Measurements from ENCODE around the gene SYN1. TPM values are rescaled to one million over a fixed set of nuclear protein-coding genes. Genes with fewer than 3 reads are reported as not detected.

The SYN1 gene
- polyA plus RNA-seq, 1 donor (not counting 4 experiments of a cell fraction or from before 2014, with no cell fraction given): 0.07 TPM

DNA sequence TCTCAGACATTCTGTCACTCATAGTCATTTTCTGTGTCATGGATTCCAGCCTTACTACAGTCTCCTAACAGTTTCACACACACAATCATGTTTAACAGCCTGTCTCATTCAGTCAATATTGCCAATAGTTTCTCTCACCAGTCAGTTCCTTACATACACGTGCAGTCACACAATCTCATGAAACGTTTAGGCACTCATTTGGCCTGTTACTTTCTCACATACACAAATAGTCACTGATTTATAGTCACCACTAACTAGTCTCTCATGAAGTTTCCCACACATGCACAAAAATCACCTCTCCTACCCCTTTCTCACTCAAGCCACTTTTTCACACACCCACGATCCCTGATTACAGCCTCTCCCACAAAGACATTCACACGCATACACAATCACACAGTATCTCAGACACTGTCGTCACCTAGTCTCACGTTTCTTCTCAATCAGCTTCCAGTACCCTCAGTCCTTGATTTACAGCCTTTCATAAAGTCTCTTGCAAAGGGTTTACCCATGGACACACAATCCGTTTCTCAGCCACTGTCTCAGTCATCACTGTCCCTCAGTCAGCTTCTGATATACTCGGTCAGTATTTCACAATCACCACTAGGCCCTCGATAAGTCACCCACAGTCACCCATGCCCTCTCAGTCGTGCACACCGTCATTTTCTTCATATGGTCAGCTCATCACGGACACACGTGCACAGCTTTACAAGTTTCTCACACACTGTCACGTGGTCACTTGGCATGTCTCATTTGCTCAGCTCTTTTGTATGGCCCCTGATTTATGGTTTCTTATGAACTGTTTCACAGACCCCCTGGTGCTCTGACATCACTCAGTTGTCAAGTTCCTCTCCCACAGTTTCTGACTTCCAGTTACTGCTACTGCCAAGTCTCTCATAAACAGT is 14.3 kb upstream of the SYN1 start:
- Histone ChIP-seq H3K36me3 (ENCODE audit: control insufficient read depth in 2 of 2, extremely low read depth in 1 of 2, insufficient read depth in 2 of 2, low read length in 2 of 2) (peaks cover 2 to 5% of the 10 kb centered on the region in 2 experiments), H3K9me1 (ENCODE audit: control insufficient read depth, extremely low read depth, insufficient read depth, low read length) (no peaks in the 10 kb centered on the region), H3K27ac (ENCODE audit: control insufficient read depth, insufficient read depth, low read length) (no peak overlapping the region), H3K9me3 (ENCODE audit: control insufficient read depth, low read depth, low read length) (peaks cover 2% of the 10 kb centered on the region), H3K4me2 (ENCODE audit: control insufficient read depth, extremely low read depth, insufficient read depth, low read depth, low read length) (no peak overlapping the region), H4K20me1 (ENCODE audit: control insufficient read depth, extremely low read depth, insufficient read depth, low read length) (no peaks in the 10 kb centered on the region), H3K4me1 (ENCODE audit: control insufficient read depth, extremely low read depth, insufficient read depth, low read length) (no peaks in the 10 kb centered on the region), H3K79me2 (ENCODE audit: control insufficient read depth, insufficient read depth, low read length) (no peaks in the 10 kb centered on the region), H3K9ac (ENCODE audit: control insufficient read depth, extremely low read depth, insufficient read depth, low read length) (no peak overlapping the region), H2AFZ (ENCODE audit: control insufficient read depth, low read length) (no peak overlapping the region), H3K27me3 (ENCODE audit: control insufficient read depth, extremely low read depth, insufficient read depth, low read length) (no peaks in the 10 kb centered on the region), H3K4me3 (ENCODE audit: control insufficient read depth in 2 of 3, extremely low read depth in 1 of 3, insufficient read depth in 2 of 3, low read depth in 1 of 3, low read length in 3 of 3) (no peak overlapping the region)
- no peak for TF ChIP-seq CTCF (optimal IDR thresholded peaks at IDR 0.05 in 1 of 3, IDR thresholded peaks at IDR 0.05 in 1 of 3, conservative IDR thresholded peaks at IDR 0.05 in 1 of 3; ENCODE audit: extremely low read depth in 1 of 3, insufficient read depth in 2 of 3, low read length in 3 of 3)
- no peak for TF ChIP-seq EZH2 (IDR thresholded peaks at IDR 0.05; ENCODE audit: low read length)
- FAIRE-seq: no peak
- dilution Hi-C loops (cut with MboI; ENCODE audit: extremely low pct_ligation_motif_present, low sequenced_read_pairs): no loop called here
- DNase-seq (ENCODE audit: low read depth, low spot score): no peak

GRCh38 chrX:47632666-47633065 is 13.0 kb upstream of the SYN1 start:
- Histone ChIP-seq H3K9ac (ENCODE audit: control insufficient read depth, extremely low read depth, insufficient read depth, low read length) (no peak overlapping the region), H3K9me3 (ENCODE audit: control insufficient read depth, low read depth, low read length) (peaks cover 2% of the 10 kb centered on the region), H2AFZ (ENCODE audit: control insufficient read depth, low read length) (no peak overlapping the region), H3K4me1 (ENCODE audit: control insufficient read depth, extremely low read depth, insufficient read depth, low read length) (no peaks in the 10 kb centered on the region), H3K79me2 (ENCODE audit: control insufficient read depth, insufficient read depth, low read length) (no peaks in the 10 kb centered on the region), H3K4me2 (ENCODE audit: control insufficient read depth, extremely low read depth, insufficient read depth, low read depth, low read length) (no peak overlapping the region), H3K9me1 (ENCODE audit: control insufficient read depth, extremely low read depth, insufficient read depth, low read length) (no peaks in the 10 kb centered on the region), H3K4me3 (ENCODE audit: control insufficient read depth in 2 of 3, extremely low read depth in 1 of 3, insufficient read depth in 2 of 3, low read depth in 1 of 3, low read length in 3 of 3) (no peak overlapping the region), H4K20me1 (ENCODE audit: control insufficient read depth, extremely low read depth, insufficient read depth, low read length) (no peaks in the 10 kb centered on the region), H3K27ac (ENCODE audit: control insufficient read depth, insufficient read depth, low read length) (no peak overlapping the region), H3K36me3 (ENCODE audit: control insufficient read depth in 2 of 2, extremely low read depth in 1 of 2, insufficient read depth in 2 of 2, low read length in 2 of 2) (peaks cover 2 to 5% of the 10 kb centered on the region in 2 experiments), H3K27me3 (ENCODE audit: control insufficient read depth, extremely low read depth, insufficient read depth, low read length) (no peaks in the 10 kb centered on the region)
- no peak for TF ChIP-seq EZH2 (IDR thresholded peaks at IDR 0.05; ENCODE audit: low read length)
- TF ChIP-seq CTCF (optimal IDR thresholded peaks at IDR 0.05 in 1 of 3, IDR thresholded peaks at IDR 0.05 in 1 of 3, conservative IDR thresholded peaks at IDR 0.05 in 1 of 3; ENCODE audit: extremely low read depth in 1 of 3, insufficient read depth in 2 of 3, low read length in 3 of 3): no peak
- FAIRE-seq: no peak
- dilution Hi-C loops (cut with MboI; ENCODE audit: extremely low pct_ligation_motif_present, low sequenced_read_pairs): no loop called here
- no peak for DNase-seq (ENCODE audit: low read depth, low spot score)
